ENCODE data around the gene ADAMTS8.

- TF ChIP-seq CTCF (IDR thresholded peaks at IDR 0.05) (no peak), POLR2A (IDR thresholded peaks at IDR 0.05) (no peak)
These were observed 14.9 kb downstream of the ADAMTS8 start for GRCh38 chr11:130413405-130414106.

Data from heart left ventricle (tissue), 13 donors.